GM19023 (cell line): ENCODE results near the gene DNAJA4.

Source experiments
- ATAC-seq: cut with Tn5 transposase; IDR thresholded peaks from one replicate; pipeline ENCODE4 v1.9.1; 2021; ENCODE audit warnings: mild to moderate bottlenecking, moderate library complexity; ENCODE audit not compliant: unreplicated experiment

The DNAJA4 gene

DNA sequence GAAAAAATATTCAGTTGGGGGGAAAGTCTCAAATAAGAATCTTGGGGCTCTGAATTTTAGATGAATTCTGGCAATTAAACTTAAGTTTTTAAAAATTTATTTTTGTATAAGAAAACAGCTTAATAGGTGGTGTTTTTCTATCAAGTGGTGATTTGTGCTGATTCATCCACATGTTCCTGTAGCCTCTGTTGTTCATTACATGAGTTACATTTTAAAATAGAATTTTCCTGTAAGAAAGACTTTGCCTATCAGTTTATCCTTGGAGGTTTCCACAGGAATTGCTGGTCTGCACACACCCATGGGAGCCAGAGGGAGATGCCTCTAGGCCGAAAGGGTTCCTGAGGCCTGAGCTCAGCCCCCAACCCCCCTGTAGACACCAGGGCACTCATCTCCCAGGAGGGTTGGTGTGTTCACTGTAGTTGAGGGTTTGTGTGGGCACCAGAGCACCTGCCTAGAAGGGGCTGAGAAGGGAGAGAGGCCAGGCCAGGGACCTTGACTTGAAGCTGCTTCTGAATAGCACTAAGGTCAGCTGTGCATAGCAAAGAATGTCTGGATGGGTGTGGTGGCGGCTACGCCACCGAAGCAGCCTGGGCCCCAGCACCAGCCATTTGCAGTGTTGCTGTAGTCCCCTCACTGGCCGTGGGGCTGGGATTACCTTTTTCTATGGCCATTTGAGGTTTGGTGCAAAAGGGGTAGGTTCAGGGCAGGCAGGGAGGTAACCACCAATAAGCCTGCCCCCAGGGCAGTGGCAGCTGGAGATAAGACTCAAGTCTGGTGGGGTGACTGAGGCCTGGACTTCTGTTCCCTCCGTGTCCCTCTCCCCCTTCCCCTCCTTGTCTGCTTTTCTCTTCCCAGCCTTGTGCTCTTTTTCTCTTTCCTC lies 11.9 kb downstream of the DNAJA4 start:
- ATAC-seq, result no peak

DNA sequence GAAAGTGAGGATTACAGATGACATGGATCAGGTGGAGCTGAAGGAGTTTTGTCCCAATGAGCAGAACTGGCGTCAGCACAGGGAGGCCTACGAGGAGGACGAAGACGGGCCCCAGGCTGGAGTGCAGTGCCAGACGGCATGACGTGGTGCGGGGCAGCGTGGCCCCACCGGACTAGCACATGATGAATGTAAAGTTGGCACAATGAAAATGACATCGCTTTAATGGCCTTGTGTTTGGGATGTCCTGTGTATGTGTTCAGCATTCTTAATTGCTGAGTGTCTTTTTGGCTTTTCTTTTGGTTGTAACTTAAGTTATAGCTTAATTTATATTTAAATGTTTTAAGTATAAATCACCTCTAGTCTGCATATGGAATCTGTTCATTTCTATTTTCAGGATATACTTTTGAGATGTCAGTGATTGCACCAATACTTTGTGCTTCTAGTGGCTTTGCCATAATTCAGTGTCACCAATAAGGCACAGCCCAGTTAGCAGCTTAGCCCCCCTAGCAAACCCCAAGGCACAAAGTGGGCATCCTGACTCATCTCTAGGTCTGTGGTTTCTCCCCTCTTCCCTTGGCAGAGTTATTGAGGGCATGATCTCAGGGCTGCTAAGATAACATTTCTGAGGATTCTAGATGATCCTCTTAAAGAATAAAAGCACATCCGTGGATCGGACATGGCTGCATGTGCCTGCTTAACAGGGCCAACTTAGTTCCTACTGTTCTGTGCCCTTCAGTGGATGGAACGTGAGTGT lies 16.1 kb downstream of the DNAJA4 start:
- ATAC-seq, result no peak

DNA sequence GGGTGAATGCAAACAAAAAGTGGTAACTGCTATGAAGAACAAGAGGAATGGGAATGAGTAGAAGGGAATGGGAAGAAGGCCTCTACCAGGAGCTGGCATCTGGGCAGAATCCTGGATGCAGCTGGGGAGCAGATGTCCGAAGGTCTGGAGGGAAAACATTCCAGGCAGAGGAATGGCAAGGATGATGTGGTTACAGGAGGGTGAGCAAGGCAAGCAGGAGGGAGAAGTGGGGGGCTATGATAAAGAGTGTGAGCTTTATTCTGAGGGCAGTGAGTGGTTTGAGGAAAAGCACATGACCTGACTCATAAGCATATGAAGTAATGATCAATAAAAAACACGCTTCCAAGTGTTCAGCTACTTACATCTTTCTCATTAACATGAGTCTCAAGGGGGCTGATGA lies 18.0 kb downstream of the DNAJA4 start:
- no peak for ATAC-seq

DNA sequence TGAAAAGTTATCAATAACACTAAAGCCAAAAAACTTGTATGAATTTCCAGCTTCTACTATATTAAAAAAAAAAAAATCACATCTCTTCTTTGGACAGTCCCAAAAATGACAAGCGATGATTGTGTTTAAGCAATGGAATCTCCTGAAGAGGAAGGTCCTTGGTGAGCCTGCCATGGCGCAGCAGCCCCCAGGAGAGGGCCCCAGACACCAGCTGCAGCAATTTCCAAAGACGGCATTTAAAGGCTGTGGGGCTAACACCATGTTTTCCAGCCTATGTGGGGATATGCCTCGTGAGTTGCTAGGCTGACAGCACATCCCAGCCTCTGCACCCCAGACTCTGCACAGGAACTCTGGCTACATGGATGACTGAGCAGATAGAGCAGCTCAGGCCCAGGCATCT lies 20.4 kb downstream of the DNAJA4 start:
- ATAC-seq, result no peak

DNA sequence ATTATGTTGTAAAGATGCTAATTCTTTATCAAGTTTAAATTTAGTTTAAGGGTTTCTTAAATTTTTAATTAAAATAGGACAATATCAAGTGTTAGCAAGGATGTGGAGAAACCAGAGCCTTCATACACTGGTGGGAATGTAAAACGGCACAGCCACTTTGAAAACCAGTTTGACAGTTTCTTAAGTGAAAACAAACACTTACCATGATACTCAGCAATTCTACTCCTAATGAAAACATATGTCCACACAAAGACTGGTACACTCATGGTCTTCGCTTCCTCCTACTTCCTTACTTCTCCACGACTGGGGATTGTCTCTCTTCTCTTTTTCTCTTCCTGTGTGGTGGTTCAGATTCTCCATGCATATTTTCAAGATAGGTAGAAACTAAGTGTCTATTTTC lies 25.9 kb downstream of the DNAJA4 start:
- ATAC-seq, result no peak

DNA sequence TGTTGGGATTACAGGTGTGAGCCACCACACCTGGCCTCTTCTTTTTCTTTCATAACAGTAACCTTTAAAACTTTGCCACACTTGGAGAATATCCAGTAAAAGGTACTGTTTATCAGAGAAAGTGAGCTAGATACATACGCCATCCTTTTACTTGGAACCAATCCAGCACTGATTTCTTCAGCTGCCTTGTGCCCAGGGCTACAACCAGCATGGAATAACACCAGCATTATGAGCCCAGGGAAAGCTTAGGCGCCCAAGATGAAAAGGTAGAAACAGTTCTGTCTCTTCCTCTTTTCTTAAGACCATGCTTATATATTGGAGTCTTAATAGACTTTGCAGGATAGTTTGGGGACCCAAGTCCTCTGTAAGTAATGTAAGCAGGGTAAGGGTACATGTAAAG lies 26.7 kb downstream of the DNAJA4 start:
- no peak for ATAC-seq

DNA sequence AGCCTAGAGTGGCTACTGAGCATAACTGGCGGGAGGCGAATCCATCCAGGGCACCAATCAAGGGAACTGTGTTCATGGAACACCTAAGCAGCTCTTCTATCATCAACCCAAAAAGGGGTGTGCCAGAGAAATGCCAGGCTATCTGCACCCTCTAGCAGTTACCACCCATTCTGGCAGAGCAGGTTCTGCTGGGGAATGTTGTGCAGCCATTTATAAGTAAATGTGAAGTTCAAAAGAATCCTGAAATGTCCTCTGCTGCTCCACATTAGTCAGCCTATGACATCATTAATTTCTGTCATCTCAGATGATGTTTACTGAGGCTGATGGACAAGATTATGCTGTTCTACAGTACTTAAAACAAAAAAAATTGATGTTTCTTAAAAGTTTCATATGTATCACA lies 27.3 kb downstream of the DNAJA4 start:
- ATAC-seq, result no peak

DNA sequence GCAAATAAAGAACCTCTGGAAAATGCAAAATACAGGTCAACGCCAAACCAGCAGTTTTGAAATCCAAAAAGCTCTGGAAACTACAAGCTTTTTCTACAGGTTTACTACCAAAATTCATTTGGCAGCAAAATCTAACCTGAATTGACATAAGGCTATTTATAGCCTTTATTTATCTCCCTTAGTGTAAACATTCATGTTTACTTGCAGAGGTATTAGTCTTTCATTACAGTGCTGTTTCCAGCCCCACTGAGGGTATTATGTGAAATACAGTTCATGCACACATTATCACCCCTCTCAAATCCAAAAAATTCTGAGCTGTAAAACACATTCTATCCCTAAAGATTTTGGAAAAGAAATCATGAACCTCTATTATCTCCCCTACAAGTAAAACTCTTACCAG lies 27.9 kb downstream of the DNAJA4 start:
- ATAC-seq, result no peak

- ATAC-seq, result peak; percentile 83
These were observed 35.0 kb downstream of the DNAJA4 start, which contains the start of gene SKIC8 for GRCh38 chr15:78299101-78299930. SKIC8 (minus strand) TSS chr15:78299609; CDS start chr15:78295686, 3,923 bp downstream.

DNA sequence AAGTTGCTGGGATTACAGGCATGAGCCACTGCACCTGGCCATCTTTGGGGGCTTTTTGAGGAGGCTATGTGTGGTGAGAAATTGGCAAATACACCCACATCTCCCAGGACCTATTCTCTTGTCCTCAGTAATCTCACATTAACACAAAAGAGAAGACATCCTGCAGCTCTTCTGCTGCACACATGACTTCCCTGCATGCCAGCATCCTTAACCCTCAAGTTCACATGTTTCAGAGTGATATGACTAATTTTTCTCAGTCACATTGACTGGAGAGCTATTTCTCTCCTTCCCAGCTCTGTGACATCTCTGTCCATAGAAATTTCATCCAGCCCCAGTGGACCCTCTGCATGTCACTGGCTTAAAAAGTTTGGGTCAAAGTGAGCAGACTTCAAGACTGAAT lies 37.0 kb downstream of the DNAJA4 start:
- no peak for ATAC-seq

DNA sequence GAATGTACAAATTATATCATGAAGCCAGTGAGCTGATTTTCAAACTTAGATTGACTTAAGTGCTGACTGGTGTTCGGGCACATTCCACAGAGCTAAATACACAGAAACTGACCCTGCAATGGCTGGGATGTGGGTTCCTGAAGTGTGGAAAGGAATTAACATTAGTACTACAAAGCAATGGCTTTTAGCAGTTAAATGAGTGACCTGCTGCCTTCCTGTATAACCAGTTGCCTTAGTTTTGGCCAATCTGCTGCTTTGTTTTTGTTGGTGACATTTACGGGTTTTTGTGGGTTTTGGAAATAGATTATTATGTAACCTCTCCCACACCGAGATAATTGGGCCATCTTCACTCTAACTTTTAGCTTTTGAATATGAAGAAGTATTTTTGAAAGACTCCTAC lies 37.5 kb downstream of the DNAJA4 start:
- ATAC-seq, result no peak

DNA sequence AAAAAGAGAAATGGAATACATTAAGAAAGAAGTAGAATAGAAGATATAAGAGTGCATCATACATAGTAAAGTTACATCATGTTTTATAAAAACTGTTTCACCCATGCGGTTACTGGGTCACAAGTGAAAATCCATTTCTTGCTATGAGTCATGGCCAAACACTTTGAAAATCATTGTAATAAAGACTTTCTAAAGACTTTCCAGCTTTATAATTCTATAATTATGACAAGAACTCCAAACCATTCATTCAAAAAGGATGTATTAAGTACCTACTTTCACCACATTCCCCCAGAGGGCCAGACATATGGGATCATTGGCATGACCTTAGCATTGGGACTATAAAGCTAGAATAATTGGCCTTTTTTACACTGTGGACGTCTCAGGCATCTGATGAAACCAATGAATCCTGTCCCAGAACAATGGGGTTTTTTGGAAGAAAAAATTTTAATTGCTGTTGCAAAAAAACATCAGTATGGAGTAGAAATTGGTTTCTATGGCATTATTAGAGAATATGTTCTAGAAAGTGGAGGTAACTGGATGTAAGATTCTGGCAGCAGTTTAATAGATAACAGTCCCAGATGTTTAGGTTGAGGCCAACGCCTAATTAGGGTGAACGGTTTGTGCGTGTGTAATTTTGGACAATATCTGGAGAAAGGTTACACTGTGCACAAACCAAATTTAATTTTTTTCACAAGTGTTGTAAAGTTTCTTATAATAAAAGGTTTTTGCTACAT lies 38.4 kb downstream of the DNAJA4 start:
- no peak for ATAC-seq

- no peak for ATAC-seq
These were observed 40.1 kb downstream of the DNAJA4 start for GRCh38 chr15:78304216-78305066.

DNA sequence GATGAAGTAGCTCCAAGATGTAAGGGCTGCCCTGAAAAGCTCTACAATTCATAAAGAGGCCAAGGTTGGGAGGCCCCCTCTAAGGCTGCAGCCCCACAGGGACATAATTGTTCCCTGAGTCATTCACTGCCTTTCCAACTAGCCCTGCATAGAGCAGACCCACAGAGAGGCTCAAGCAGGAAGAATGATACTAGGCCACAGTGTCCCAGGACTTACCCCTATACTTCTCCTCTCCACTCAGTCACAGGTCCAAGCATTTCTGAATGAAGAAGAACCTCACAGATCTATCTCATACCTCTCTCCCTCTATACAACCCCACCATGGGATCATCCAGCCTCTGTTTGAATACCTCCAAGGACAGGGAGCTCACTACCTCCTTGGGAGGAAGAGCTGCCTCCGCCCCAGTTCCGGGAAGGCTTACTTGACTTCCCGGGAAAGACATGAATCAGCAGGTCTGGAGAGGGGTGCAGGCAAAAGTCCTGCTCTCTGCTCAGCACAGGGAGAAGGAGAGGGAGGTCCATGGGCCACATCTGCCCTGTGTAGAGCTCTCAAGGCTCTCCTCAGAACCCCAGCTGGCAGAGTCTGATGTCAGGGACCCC lies 41.9 kb downstream of the DNAJA4 start:
- ATAC-seq, result no peak

GRCh38 chr15:78307976-78308375 lies 43.6 kb downstream of the DNAJA4 start:
- no peak for ATAC-seq

DNA sequence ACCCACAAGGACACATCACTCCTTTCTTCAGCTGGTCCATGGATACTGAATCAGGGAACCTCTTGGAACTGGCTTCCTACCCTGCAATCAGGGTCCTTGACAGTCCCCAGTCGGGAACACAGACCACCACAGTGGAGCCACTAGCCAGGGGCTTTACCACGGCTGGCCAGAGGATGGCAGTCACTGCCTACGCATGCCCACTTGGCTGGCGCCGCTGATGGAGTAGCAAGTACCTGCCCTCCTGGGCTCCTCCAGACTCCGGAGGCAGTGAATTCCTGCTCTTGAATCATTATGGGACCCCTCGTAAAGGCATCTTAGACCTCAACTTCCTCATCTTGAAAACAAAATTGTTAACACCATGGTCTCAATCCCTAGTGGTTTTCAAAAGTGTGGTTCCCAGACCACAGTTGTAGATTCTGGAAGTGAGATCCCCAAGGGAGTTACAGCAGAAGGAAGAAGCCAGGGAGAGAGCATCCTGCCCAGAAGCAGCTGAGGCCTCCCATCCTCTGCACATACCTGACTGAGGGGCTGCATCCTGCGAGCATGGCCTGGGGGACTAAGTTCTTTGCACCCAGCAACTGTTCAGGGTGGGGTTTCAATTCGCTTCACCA lies 44.2 kb downstream of the DNAJA4 start:
- ATAC-seq, result no peak

DNA sequence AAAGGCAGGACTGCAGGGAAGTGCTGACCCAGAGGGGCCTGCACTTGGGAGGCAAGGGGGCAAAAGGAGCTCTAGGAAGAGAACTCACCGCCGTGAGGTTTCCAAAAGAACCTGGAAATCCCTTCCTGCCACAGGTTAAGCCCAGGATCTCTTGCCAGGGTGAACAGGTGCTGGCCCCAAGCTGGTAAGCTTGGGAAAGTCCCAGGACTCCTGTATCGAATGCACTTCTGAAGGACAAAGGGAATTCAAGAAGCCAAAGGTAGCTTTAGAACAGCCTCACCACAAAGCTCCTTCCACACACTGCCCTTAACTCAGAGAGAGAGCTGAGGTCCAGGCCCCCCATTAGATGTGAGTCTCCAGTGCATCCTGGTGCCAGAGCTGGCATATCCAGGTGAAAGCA lies 46.9 kb downstream of the DNAJA4 start:
- no peak for ATAC-seq

- ATAC-seq, result no peak
These were observed 48.2 kb downstream of the DNAJA4 start for GRCh38 chr15:78312536-78312935.

GRCh38 chr15:78312957-78313356 lies 48.6 kb downstream of the DNAJA4 start:
- ATAC-seq, result no peak
